Measurements from ENCODE around the gene IL17REL. TPM values are rescaled to one million over a fixed set of nuclear protein-coding genes. Genes with fewer than 3 reads are reported as not detected.

Gene IL17REL
- total and polyA plus RNA-seq, 10 of the 15 experiments (the other 5 are each of a cell fraction or from before 2014, with no cell fraction given), result 0.03 TPM; not detected in 9

DNA sequence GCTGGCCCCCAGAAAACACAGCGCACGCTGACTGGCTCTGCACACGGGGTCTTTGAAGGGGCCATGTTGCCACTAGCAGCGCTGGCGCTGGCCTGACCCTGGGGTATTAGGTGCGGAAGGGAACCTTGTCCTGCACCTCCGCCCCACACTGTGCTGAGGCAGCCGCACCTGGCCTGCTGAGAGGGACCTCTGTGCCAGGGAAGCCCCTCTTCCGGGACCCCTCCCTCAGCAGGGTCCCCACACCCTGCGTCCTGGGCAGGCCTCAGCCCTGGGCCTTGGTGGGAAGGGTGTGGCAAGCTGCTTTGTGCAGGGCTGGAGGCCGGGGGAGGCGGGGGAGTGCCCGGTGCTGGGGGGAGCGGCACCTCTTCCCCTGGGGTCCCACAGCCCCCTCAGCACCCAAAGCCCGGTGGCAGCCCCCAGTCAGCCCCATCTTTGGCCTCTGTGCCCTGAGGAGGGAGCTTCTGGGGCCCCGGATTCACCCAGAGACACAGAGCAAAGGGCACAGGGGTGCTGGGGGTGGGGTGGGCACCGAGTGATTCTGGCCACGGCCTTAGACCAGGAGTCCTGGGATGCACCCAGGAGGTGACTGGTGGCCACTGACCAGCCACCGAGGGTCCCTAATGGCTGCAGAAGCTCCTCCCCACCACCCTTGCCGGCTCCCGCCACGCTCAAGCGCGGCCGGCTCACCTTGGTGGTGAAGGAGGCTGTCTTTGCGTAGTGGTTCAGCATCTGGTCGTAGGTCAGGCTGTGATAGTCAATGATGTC is 34.1 kb upstream of the IL17REL start:
- Histone ChIP-seq H3K9ac (ENCODE audit: control insufficient read depth, insufficient read depth, low read length) (no peak overlapping the region), H3K27me3 (replicated peaks in 1 of 2; ENCODE audit: control insufficient read depth in 2 of 2, insufficient read depth in 2 of 2, low read length in 1 of 2) (no peaks in the 10 kb centered on the region; a peak in 1 of 4 replicates), H3K36me3 (ENCODE audit: control insufficient read depth in 2 of 2, insufficient read depth in 2 of 2, low read length in 1 of 2) (no peaks in the 10 kb centered on the region), H3K27ac (ENCODE audit: control insufficient read depth, insufficient read depth) (no peak overlapping the region), H3K79me2 (ENCODE audit: control insufficient read depth, insufficient read depth, low read length) (no peaks in the 10 kb centered on the region), H3K9me3 (replicated peaks; ENCODE audit: control insufficient read depth, insufficient read depth, low read length) (no peaks in the 10 kb centered on the region), H3K4me2 (ENCODE audit: control insufficient read depth, insufficient read depth) (no peak overlapping the region), H4K20me1 (ENCODE audit: control insufficient read depth, insufficient read depth) (no peaks in the 10 kb centered on the region), H2AFZ (ENCODE audit: control insufficient read depth, low read depth, low read length) (no peak overlapping the region), H3K4me1 (ENCODE audit: control insufficient read depth, insufficient read depth, low read length) (no peaks in the 10 kb centered on the region), H3K4me3 (no peak overlapping the region)
- SMC1A ChIA-PET (ENCODE audit: uncharacterized antibody, unreplicated experiment), result no interaction called here
- CTCF ChIA-PET, result no interaction called here
- no TSS peak for BruUV-seq (replicated peaks)
- intact Hi-C loops (cut with micrococcal nuclease; ENCODE audit: unreplicated experiment) (no loop called here), in situ Hi-C loops (cut with MboI) (loop anchor here (25.0 kb wide), 1 partner anchor 709 kb away; no protein-coding TSS in a partner anchor)
- 55% methylated on average over 23 of the region's 27 CpGs for WGBS (ENCODE audit: insufficient coverage, insufficient replicate concordance, low lambda C conversion rate, missing lambda C conversion rate)
- TF ChIP-seq PAX8 (IDR thresholded peaks at IDR 0.05), result no peak
- POLR2A ChIA-PET, result no interaction called here
- RAD21 ChIA-PET (ENCODE audit: unreplicated experiment), result no interaction called here
- no peak for FAIRE-seq
- no peak for DNase-seq (ENCODE audit: low read depth, low spot score)
- ATAC-seq, result no peak

DNA sequence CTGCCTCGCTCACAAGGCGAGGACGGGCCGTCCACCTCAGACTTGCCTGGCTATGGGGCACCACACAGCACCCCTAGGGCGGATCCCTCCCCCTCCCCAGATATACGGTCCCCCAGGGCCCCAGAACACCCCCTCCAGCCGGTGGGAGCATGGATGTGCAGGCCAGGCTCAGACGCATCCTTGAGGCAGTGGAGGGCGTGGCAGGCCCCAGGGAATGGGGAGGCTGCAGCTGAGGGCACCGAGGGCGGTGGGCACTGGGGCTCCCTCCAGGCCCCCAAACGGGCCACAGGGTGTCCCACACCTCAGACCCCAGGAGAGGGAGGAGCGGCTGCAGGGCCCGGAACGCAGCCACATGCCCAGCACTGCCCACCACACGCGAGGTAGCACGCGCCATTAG is 33.5 kb upstream of the IL17REL start:
- no peaks in the 10 kb centered on the region for H3K36me3 ChIP-seq (ENCODE audit: control insufficient read depth in 2 of 2, insufficient read depth in 2 of 2, low read length in 1 of 2)
- FAIRE-seq (no peak), ATAC-seq (no peak), DNase-seq (ENCODE audit: low read depth, low spot score) (no peak)
- H2AFZ ChIP-seq (ENCODE audit: control insufficient read depth, low read depth, low read length), result no peak overlapping the region
- no peak overlapping the region for H3K27ac ChIP-seq (ENCODE audit: control insufficient read depth, insufficient read depth)
- ChIA-PET SMC1A (ENCODE audit: uncharacterized antibody, unreplicated experiment) (no interaction called here), POLR2A (interaction anchor here (0.6 kb wide), 1 partner anchor 14 kb away, joined by 3 read pairs; no protein-coding TSS in a partner anchor), CTCF (no interaction called here), RAD21 (ENCODE audit: unreplicated experiment) (no interaction called here)
- BruUV-seq (replicated peaks), result no TSS peak
- no peaks in the 10 kb centered on the region; a peak in 1 of 4 replicates for H3K27me3 ChIP-seq (replicated peaks in 1 of 2; ENCODE audit: control insufficient read depth in 2 of 2, insufficient read depth in 2 of 2, low read length in 1 of 2)
- WGBS (ENCODE audit: insufficient coverage, insufficient replicate concordance, low lambda C conversion rate, missing lambda C conversion rate), result 43% methylated on average over 14 of the region's 19 CpGs
- intact Hi-C loops (cut with micrococcal nuclease; ENCODE audit: unreplicated experiment), result no loop called here
- H3K9me3 ChIP-seq (replicated peaks; ENCODE audit: control insufficient read depth, insufficient read depth, low read length), result no peaks in the 10 kb centered on the region
- H3K4me3 ChIP-seq, result no peak overlapping the region
- no peaks in the 10 kb centered on the region for H3K79me2 ChIP-seq (ENCODE audit: control insufficient read depth, insufficient read depth, low read length)
- TF ChIP-seq SPI1 (IDR thresholded peaks at IDR 0.05; ENCODE audit: borderline replicate concordance, insufficient read depth, low read depth, low read length) (no peak), SUZ12 (IDR thresholded peaks at IDR 0.05; ENCODE audit: unreplicated experiment) (no peak), HDAC6 (IDR thresholded peaks at IDR 0.05; ENCODE audit: unreplicated experiment) (no peak), JUND (IDR thresholded peaks at IDR 0.05; ENCODE audit: low read depth, low read length) (no peak), YBX1 (IDR thresholded peaks at IDR 0.05) (no peak), BACH1 (IDR thresholded peaks at IDR 0.05; ENCODE audit: borderline replicate concordance) (no peak)
- TF ChIP-seq, protein P1, sequence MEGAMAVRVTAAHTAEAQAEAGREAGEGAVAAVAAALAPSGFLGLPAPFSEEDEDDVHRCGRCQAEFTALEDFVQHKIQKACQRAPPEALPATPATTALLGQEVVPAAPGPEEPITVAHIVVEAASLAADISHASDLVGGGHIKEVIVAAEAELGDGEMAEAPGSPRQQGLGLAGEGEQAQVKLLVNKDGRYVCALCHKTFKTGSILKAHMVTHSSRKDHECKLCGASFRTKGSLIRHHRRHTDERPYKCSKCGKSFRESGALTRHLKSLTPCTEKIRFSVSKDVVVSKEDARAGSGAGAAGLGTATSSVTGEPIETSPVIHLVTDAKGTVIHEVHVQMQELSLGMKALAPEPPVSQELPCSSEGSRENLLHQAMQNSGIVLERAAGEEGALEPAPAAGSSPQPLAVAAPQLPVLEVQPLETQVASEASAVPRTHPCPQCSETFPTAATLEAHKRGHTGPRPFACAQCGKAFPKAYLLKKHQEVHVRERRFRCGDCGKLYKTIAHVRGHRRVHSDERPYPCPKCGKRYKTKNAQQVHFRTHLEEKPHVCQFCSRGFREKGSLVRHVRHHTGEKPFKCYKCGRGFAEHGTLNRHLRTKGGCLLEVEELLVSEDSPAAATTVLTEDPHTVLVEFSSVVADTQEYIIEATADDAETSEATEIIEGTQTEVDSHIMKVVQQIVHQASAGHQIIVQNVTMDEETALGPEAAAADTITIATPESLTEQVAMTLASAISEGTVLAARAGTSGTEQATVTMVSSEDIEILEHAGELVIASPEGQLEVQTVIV (IDR thresholded peaks at IDR 0.05; ENCODE audit: borderline replicate concordance, partially characterized antibody), result no peak
- TF ChIP-seq, protein P2, sequence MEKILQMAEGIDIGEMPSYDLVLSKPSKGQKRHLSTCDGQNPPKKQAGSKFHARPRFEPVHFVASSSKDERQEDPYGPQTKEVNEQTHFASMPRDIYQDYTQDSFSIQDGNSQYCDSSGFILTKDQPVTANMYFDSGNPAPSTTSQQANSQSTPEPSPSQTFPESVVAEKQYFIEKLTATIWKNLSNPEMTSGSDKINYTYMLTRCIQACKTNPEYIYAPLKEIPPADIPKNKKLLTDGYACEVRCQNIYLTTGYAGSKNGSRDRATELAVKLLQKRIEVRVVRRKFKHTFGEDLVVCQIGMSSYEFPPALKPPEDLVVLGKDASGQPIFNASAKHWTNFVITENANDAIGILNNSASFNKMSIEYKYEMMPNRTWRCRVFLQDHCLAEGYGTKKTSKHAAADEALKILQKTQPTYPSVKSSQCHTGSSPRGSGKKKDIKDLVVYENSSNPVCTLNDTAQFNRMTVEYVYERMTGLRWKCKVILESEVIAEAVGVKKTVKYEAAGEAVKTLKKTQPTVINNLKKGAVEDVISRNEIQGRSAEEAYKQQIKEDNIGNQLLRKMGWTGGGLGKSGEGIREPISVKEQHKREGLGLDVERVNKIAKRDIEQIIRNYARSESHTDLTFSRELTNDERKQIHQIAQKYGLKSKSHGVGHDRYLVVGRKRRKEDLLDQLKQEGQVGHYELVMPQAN (conservative IDR thresholded peaks at IDR 0.05), result no peak
- no peaks in the 10 kb centered on the region for H3K4me1 ChIP-seq (ENCODE audit: control insufficient read depth, insufficient read depth, low read length)
- H3K4me2 ChIP-seq (ENCODE audit: control insufficient read depth, insufficient read depth), result no peak overlapping the region
- no peak overlapping the region for H3K9ac ChIP-seq (ENCODE audit: control insufficient read depth, insufficient read depth, low read length)
- H4K20me1 ChIP-seq (ENCODE audit: control insufficient read depth, insufficient read depth), result no peaks in the 10 kb centered on the region
- in situ Hi-C loops (cut with MboI), result loop anchor here (25.0 kb wide), 1 partner anchor 709 kb away; no protein-coding TSS in a partner anchor
